PC-3 (cell line): ENCODE measurements around the gene MAP2K5. TPM values are rescaled to one million over a fixed set of nuclear protein-coding genes. Genes with fewer than 3 reads are reported as not detected.

Experiments used
- ATAC-seq: fragments of 200-7000 bp; cut with Tn5 transposase; 2 replicates; pipeline ENCODE4 v1.9.1; 2020; ENCODE audit warnings: mild to moderate bottlenecking, moderate library complexity
- BruUV-seq: library from RNA; stranded (reverse); fragments of 400-500 nt; replicated peaks from 2 replicates; lab custom pipeline; 2021; lab: Mats Ljungman, UMichigan
- CTCF ChIA-PET: fragments of 300-600 bp; sonication (Branson Sonifier 250); formaldehyde crosslinking; loops from one replicate; lab custom pipeline; 2022; ENCODE audit warnings: antibody characterized with exemption; lab: Charles Lee
- POLR2A ChIA-PET: fragments of 300-600 bp; sonication (Branson Sonifier 250); formaldehyde crosslinking; loops from one replicate; lab custom pipeline; 2022; ENCODE audit warnings: antibody characterized with exemption; ENCODE audit not compliant: unreplicated experiment; lab: Charles Lee
- DNase-seq: peaks from one replicate; pipeline ENCODE4 v3.0.0-alpha.2; 2015
- H2AFZ ChIP-seq: fragments of 300-600 bp; sonication (generic); 2 replicates; pipeline ENCODE4 v1.6.0; 2016; ENCODE audit warnings: antibody characterized with exemption, low read length
- H3F3A ChIP-seq: fragments of 300-600 bp; sonication (generic); one replicate; pipeline ENCODE4 v1.6.0; 2017; ENCODE audit warnings: antibody characterized with exemption, low read length, control low read depth, mild to moderate bottlenecking; ENCODE audit not compliant: unreplicated experiment
- H3K27ac ChIP-seq: fragments of 300-600 bp; sonication (generic); 2 replicates; pipeline ENCODE4 v1.5.1; 2016; ENCODE audit warnings: mild to moderate bottlenecking, low read length
- H3K27me3 ChIP-seq: fragments of 300-600 bp; sonication (generic); 2 replicates; pipeline ENCODE4 v1.6.1; 2016; ENCODE audit warnings: low read length, mixed read lengths
- H3K36me3 ChIP-seq: fragments of 300-600 bp; sonication (generic); 2 replicates; pipeline ENCODE4 v1.6.1; 2016; ENCODE audit warnings: low read depth, mixed run types, low read length, mixed read lengths
- H3K4me1 ChIP-seq: fragments of 300-600 bp; sonication (generic); 2 replicates; pipeline ENCODE4 v1.5.1; 2016; ENCODE audit warnings: low read length; ENCODE audit not compliant: insufficient read depth
- H3K4me2 ChIP-seq: fragments of 300-600 bp; sonication (generic); 2 replicates; pipeline ENCODE4 v1.6.0; 2016; ENCODE audit warnings: low read length
- H3K4me3 ChIP-seq: fragments of 300-600 bp; sonication (generic); 2 replicates; pipeline ENCODE4 v1.5.1; 2016; ENCODE audit warnings: mild to moderate bottlenecking, low read length, mixed read lengths
- H3K79me2 ChIP-seq: fragments of 300-600 bp; sonication (generic); 2 replicates; pipeline ENCODE4 v1.6.1; 2017; ENCODE audit warnings: low read length, mixed read lengths
- H3K9ac ChIP-seq: fragments of 300-600 bp; sonication (generic); 2 replicates; pipeline ENCODE4 v1.6.0; 2016; ENCODE audit warnings: mild to moderate bottlenecking, low read length
- H3K9me2 ChIP-seq: fragments of 300-600 bp; sonication (generic); replicated peaks from 2 replicates; pipeline ENCODE4 v1.6.1; 2016; ENCODE audit warnings: mixed run types, low read length, mixed read lengths
- H3K9me3 ChIP-seq: fragments of 300-600 bp; sonication (generic); 2 replicates; pipeline ENCODE4 v1.6.1; 2016; ENCODE audit warnings: low read length, mixed read lengths
- H4K20me1 ChIP-seq: fragments of 300-600 bp; sonication (generic); 2 replicates; pipeline ENCODE4 v1.6.1; 2016; ENCODE audit warnings: low read length, mixed read lengths
- CTCF ChIP-seq: fragments of 300-600 bp; sonication (generic); conservative IDR thresholded peaks from 2 replicates; pipeline ENCODE4 v1.5.1; 2017; ENCODE audit warnings: antibody characterized with exemption, low read depth, mild to moderate bottlenecking, low read length
- EZH2 ChIP-seq: fragments of 300-600 bp; sonication (generic); IDR thresholded peaks from one replicate; pipeline ENCODE4 v1.6.1; 2017; ENCODE audit warnings: antibody characterized with exemption, mild to moderate bottlenecking, low read length; ENCODE audit not compliant: unreplicated experiment
- EZH2phosphoT487 ChIP-seq: fragments of 300-600 bp; sonication (generic); IDR thresholded peaks from 2 replicates; pipeline ENCODE4 v1.6.1; 2018; ENCODE audit warnings: mild to moderate bottlenecking, antibody characterized with exemption, low read length, borderline replicate concordance
- intact Hi-C: fragments of 100-400 bp; cut with micrococcal nuclease; formaldehyde crosslinking; loops from 2 replicates; pipeline ENCODE4 v1.9.0; 2023
- total RNA-seq: library from RNA; depleted of rRNA; stranded (reverse); fragments of >200 nt; gene quantifications from 2 replicates; pipeline ENCODE4 v1.2.3, GENCODE V29; 2014

The MAP2K5 gene
- total RNA-seq, 1 experiment from 2014 or later = 5.5 TPM

- no peaks in the 10 kb centered on the region for H3K27me3 ChIP-seq
- ATAC-seq (no peak), DNase-seq (no peak)
- intact Hi-C loops = no loop called here
- no peak overlapping the region for H3K4me3 ChIP-seq
- POLR2A ChIA-PET = no interaction called here
- peaks cover 17% of the 10 kb centered on the region for H3K4me1 ChIP-seq
- H3F3A ChIP-seq = no peaks in the 10 kb centered on the region
- no peaks in the 10 kb centered on the region for H3K9me3 ChIP-seq
- H4K20me1 ChIP-seq = peaks cover 6% of the 10 kb centered on the region; the same call in 1 of the 2 replicates
- no peaks in the 10 kb centered on the region for H3K9me2 ChIP-seq
- TF ChIP-seq CTCF (no peak), EZH2 (no peak), EZH2phosphoT487 (no peak)
- no peak overlapping the region for H2AFZ ChIP-seq
- H3K4me2 ChIP-seq = no peak overlapping the region
- CTCF ChIA-PET = no interaction called here
- H3K27ac ChIP-seq = no peak overlapping the region
- no peak overlapping the region for H3K9ac ChIP-seq
- no TSS peak for BruUV-seq
- no peaks in the 10 kb centered on the region for H3K36me3 ChIP-seq
- H3K79me2 ChIP-seq = no peaks in the 10 kb centered on the region
Measured at GRCh38 chr15:67796196-67797127, 254.0 kb downstream of the MAP2K5 start.

GRCh38 chr15:67799801-67800205, 257.3 kb downstream of the MAP2K5 start:
- no peaks in the 10 kb centered on the region for H3F3A ChIP-seq
- ATAC-seq (no peak), DNase-seq (no peak)
- ChIA-PET POLR2A (no interaction called here), CTCF (no interaction called here)
- no peaks in the 10 kb centered on the region for H3K9me2 ChIP-seq
- TF ChIP-seq CTCF (no peak), EZH2phosphoT487 (no peak), EZH2 (no peak)
- BruUV-seq = no TSS peak
- no peaks in the 10 kb centered on the region for H3K79me2 ChIP-seq
- H4K20me1 ChIP-seq = no peaks in the 10 kb centered on the region
- intact Hi-C loops = no loop called here
- no peaks in the 10 kb centered on the region for H3K36me3 ChIP-seq
- H3K9ac ChIP-seq = no peak overlapping the region
- no peak overlapping the region for H2AFZ ChIP-seq
- no peak overlapping the region for H3K27ac ChIP-seq
- H3K27me3 ChIP-seq = no peaks in the 10 kb centered on the region
- no peaks in the 10 kb centered on the region for H3K9me3 ChIP-seq
- H3K4me3 ChIP-seq = no peak overlapping the region
- H3K4me2 ChIP-seq = no peak overlapping the region
- H3K4me1 ChIP-seq = no peaks in the 10 kb centered on the region

- H3K36me3 ChIP-seq = no peaks in the 10 kb centered on the region
- ChIA-PET CTCF (no interaction called here), POLR2A (no interaction called here)
- no peaks in the 10 kb centered on the region for H3K9me3 ChIP-seq
- no peak for DNase-seq
- no peak overlapping the region for H2AFZ ChIP-seq
- no peak for TF ChIP-seq EZH2phosphoT487
- TF ChIP-seq CTCF = no peak
- no peak for TF ChIP-seq EZH2
- BruUV-seq = no TSS peak
- H3K4me3 ChIP-seq = no peak overlapping the region
- intact Hi-C loops = no loop called here
- no peak overlapping the region for H3K9ac ChIP-seq
- no peaks in the 10 kb centered on the region for H3K9me2 ChIP-seq
- no peaks in the 10 kb centered on the region for H3F3A ChIP-seq
- H3K79me2 ChIP-seq = no peaks in the 10 kb centered on the region
- no peak overlapping the region for H3K27ac ChIP-seq
- H3K4me2 ChIP-seq = no peak overlapping the region
- H4K20me1 ChIP-seq = no peaks in the 10 kb centered on the region
- H3K4me1 ChIP-seq = no peaks in the 10 kb centered on the region
- no peaks in the 10 kb centered on the region for H3K27me3 ChIP-seq
- no peak for ATAC-seq
Measured at GRCh38 chr15:67801142-67801541, 258.6 kb downstream of the MAP2K5 start.
